GM12865 (cell line): Measurements from ENCODE around the gene ZNF687.
"Not testable (repeated sequence)": the region's sequence is repeated elsewhere in the genome, so short reads cannot be mapped to it uniquely, and the experiment has no call there.

Experiments used
- DNase-seq: peaks from one replicate; pipeline ENCODE4 v3.0.0; 2010; ENCODE audit warnings: low read depth
- H3K4me3 ChIP-seq: 2 replicates; pipeline ENCODE4 v1.5.1; 2011; ENCODE audit warnings: mild to moderate bottlenecking, low read depth, low read length, control low read depth
- CTCF ChIP-seq: IDR thresholded peaks from 2 replicates; pipeline ENCODE4 v1.5.1; 2011; ENCODE audit warnings: low read length, control low read depth, low read depth, inconsistent platforms; ENCODE audit not compliant: insufficient read depth; ENCODE audit errors: missing control alignments

The ZNF687 gene

GRCh38 chr1:151265446-151266236 is 16.5 kb upstream of the ZNF687 start:
- no peak for DNase-seq
- no peak overlapping the region for H3K4me3 ChIP-seq
- TF ChIP-seq CTCF = no peak

GRCh38 chr1:151266315-151266714 is 15.8 kb upstream of the ZNF687 start:
- DNase-seq = no peak
- TF ChIP-seq CTCF = no peak

DNA sequence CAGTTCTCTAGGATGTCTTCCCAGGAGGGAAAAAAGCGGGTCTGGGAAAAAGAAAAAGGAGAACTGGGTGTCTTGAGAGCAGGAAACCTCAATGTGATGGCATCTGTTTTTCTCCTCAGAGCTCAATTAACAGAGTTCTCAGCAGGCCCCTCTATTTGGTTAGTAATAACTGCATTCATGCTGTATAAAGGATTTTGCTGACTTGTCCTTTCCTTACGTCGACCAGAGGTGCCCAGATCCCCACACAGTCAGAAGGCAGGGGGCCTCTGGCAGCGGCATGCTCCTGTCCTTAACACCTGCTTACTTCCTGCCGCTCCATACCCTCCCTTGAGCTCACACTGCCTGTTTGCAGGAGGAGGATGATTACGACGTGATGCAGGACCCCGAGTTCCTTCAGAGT is 15.3 kb upstream of the ZNF687 start:
- DNase-seq = no peak
- TF ChIP-seq CTCF = no peak
- H3K4me3 ChIP-seq = no peak overlapping the region

More at GRCh38 chr1:151266315-151266714, 15.8 kb upstream of the ZNF687 start:
- H3K4me3 ChIP-seq = no peak overlapping the region

DNA sequence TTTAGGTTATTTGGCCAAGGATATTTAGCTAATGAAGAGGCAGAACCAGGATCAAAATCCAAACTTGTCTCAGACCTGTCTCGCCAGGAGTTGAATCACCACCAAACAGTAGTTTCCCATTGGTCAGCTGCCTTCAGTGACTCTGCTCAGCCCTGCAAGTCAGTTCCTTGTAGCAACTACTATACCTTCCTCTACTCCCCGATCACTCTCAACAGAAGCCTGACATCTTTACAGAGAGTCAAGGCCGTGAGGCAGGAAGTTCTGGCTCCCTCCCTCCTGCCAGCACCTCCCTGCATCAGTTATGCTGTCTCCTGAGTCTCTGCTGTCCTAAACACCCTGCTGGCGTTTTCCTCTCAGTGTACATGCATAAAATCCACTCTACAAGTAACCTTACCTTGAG is 14.3 kb upstream of the ZNF687 start:
- no peak for DNase-seq
- no peak overlapping the region for H3K4me3 ChIP-seq
- no peak for TF ChIP-seq CTCF

DNA sequence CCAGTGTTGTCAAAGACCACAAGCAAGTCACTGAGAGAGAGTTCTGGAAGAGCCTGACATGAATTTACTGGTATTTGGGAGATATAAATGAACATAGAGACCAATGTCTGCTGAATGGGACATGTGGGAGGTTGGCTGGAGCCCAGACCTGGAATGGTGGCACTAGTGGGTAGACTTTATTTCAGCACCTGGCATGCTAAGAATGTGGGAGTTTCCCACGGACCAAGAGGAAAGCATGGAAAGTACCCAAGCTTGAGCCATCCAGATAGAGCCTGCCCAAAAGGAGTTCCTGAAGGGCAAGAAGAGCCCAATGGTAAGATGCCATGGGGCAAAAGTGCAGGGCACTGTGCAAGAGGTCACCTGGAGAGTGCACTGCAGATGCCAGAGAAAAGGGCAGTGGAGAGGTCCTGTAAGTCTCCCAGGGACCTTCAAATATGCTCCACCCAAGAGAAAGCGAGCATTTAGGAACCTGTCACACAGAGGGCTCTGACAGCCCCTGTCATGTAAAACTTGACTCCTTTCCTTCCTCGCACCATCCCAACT is 8.1 kb upstream of the ZNF687 start:
- TF ChIP-seq CTCF = no peak

DNA sequence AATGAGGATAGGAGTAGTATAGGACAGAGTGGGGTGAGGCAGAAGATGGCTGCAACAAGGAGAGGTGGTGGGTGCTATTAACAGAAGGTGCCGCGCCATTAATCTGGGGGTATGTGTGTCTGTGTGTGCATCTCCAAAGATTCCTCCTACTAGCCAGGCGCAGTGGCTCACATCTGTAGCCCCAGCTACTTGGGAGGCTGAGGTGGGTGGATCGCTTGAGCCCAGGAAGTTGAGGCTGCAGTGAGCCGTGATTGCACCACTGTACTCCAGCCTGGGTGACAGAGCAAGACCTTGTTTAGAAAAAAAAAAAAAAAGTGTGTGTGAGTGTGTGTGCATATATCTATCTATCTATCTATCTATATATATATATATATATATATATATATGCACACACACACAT is 6.8 kb upstream of the ZNF687 start:
- not testable (repeated sequence) for DNase-seq, H3K4me3 ChIP-seq

More for the DNA sequence above, 8.1 kb upstream of the ZNF687 start:
- no peak for DNase-seq
- no peak overlapping the region for H3K4me3 ChIP-seq

DNA sequence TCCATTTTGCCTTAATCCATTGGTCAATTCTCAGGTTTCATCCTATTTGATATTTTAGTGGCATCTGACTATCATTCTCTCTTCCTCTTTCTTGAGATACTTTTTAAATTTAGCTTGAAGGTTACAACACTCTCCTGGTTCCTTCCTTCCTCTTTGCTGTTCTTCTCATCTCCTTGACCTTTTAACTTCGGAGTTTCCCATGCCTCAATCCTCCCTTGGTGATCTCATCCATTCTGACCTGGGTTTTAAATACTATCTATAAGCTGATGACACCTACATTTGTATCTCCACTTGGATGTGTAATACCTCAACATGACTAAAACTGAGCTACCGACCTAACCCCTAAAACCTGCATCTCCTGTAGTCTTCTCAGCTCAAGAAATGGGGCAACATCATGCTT is 4.8 kb upstream of the ZNF687 start:
- DNase-seq = peak; percentile 71
- H3K4me3 ChIP-seq = no peak overlapping the region
- no peak for TF ChIP-seq CTCF
